Peyer's patch (tissue), 4 donors: ENCODE results near the gene DGCR8. TPM values are rescaled to one million over a fixed set of nuclear protein-coding genes. Genes with fewer than 3 reads are reported as not detected.
"Not testable (repeated sequence)": the region's sequence is repeated elsewhere in the genome, so short reads cannot be mapped to it uniquely, and the experiment has no call there.

Experiments
- DNase-seq, 3 donors: peaks; one replicate each; pipeline ENCODE4 v3.0.0-alpha.2; 2017 to 2019
- H3K27ac ChIP-seq, 4 donors: fragments of 200-600 bp; sonication (generic); one replicate each; pipeline ENCODE4 v1.5.1; 2016 to 2019
- H3K27me3 ChIP-seq, 2 donors: fragments of 200-600 bp; sonication (generic); one replicate each; pipeline ENCODE4 v1.5.1; 2019
- H3K36me3 ChIP-seq, 3 donors: fragments of 200-600 bp; sonication (generic); one replicate each; pipeline ENCODE4 v1.5.1; 2016 to 2019
- H3K4me1 ChIP-seq, 4 donors: fragments of 200-600 bp; sonication (generic); one replicate each; pipeline ENCODE4 v1.5.1; 2016 to 2019
- H3K4me3 ChIP-seq, 4 donors: fragments of 200-600 bp; sonication (generic); 1 replicate in 3 of 4; 2 replicates in 1 of 4; pipeline ENCODE4 v1.5.1; 2016 to 2019; ENCODE audit warnings: mild to moderate bottlenecking in 1 of 4
- H3K9me3 ChIP-seq, 4 donors: fragments of 200-600 bp; sonication (generic); one replicate each; pipeline ENCODE4 v1.5.1; 2016 to 2019; ENCODE audit warnings: mild to moderate bottlenecking in 1 of 4
- CTCF ChIP-seq, 6 experiments: fragments of 450-650 bp in 4 of 6; fragments of 200-600 bp in 2 of 6; sonication (generic) in 1 of 6; IDR thresholded peaks; one replicate each; pipeline ENCODE4 v1.5.1; 2017 to 2019; ENCODE audit warnings: antibody characterized with exemption in 6 of 6, mild to moderate bottlenecking in 3 of 6, moderate library complexity in 1 of 6
- POLR2A ChIP-seq, 2 donors: fragments of 450-650 bp; IDR thresholded peaks; one replicate each; pipeline ENCODE4 v1.5.1; 2017; ENCODE audit warnings: antibody characterized with exemption in 2 of 2, mild to moderate bottlenecking in 2 of 2, moderate library complexity in 2 of 2
- total RNA-seq, 4 donors: library from RNA; depleted of rRNA; stranded (reverse); fragments of >200 nt; gene quantifications; one replicate each; pipeline ENCODE4 v1.1.0, GENCODE V29; 2016

The DGCR8 gene
- total RNA-seq, 4 donors from 2014 or later: 40.6 to 138 (median 64.9) TPM

- peaks cover 0 to 51% (median 0%) of the 10 kb centered on the region in 3 donors for H3K36me3 ChIP-seq
- H3K4me3 ChIP-seq: no peak overlapping the region
- no peaks in the 10 kb centered on the region for H3K4me1 ChIP-seq
- H3K9me3 ChIP-seq: no peaks in the 10 kb centered on the region
- TF ChIP-seq POLR2A (IDR thresholded peaks at IDR 0.05) (no peak), CTCF (IDR thresholded peaks at IDR 0.05) (no peak)
- peak in 1 of 3 donors; percentile 47 for DNase-seq
- no peaks in the 10 kb centered on the region for H3K27me3 ChIP-seq
- H3K27ac ChIP-seq: no peak overlapping the region
Measured at GRCh38 chr22:20063271-20064139, 16.5 kb upstream of the DGCR8 start.

GRCh38 chr22:20064140-20064480, 15.9 kb upstream of the DGCR8 start:
- H3K4me1 ChIP-seq: no peaks in the 10 kb centered on the region
- H3K9me3 ChIP-seq: no peaks in the 10 kb centered on the region
- no peak overlapping the region for H3K4me3 ChIP-seq
- no peak overlapping the region for H3K27ac ChIP-seq
- DNase-seq: peak in 1 of 3 donors; percentile 33
- TF ChIP-seq CTCF (IDR thresholded peaks at IDR 0.05) (no peak), POLR2A (IDR thresholded peaks at IDR 0.05) (no peak)
- H3K27me3 ChIP-seq: no peaks in the 10 kb centered on the region
- H3K36me3 ChIP-seq: peaks cover 0 to 45% (median 0%) of the 10 kb centered on the region in 3 donors

- peaks cover 0 to 41% (median 0%) of the 10 kb centered on the region in 3 donors for H3K36me3 ChIP-seq
- no peaks in the 10 kb centered on the region for H3K9me3 ChIP-seq
- no peak for TF ChIP-seq CTCF (IDR thresholded peaks at IDR 0.05)
- no peak for TF ChIP-seq POLR2A (IDR thresholded peaks at IDR 0.05)
- H3K4me3 ChIP-seq: no peak overlapping the region
- no peaks in the 10 kb centered on the region for H3K27me3 ChIP-seq
- H3K4me1 ChIP-seq: no peaks in the 10 kb centered on the region
- peak in 1 of 3 donors; percentile 29 for DNase-seq
- no peak overlapping the region for H3K27ac ChIP-seq
Measured at GRCh38 chr22:20064545-20065262, 15.3 kb upstream of the DGCR8 start.

- no peak overlapping the region for H3K27ac ChIP-seq
- H3K27me3 ChIP-seq: no peaks in the 10 kb centered on the region
- no peak for TF ChIP-seq POLR2A (IDR thresholded peaks at IDR 0.05)
- no peak for TF ChIP-seq CTCF (IDR thresholded peaks at IDR 0.05)
- peak in 1 of 3 donors; percentile 24 for DNase-seq
- peaks cover 0 to 36% (median 0%) of the 10 kb centered on the region in 3 donors for H3K36me3 ChIP-seq
- no peaks in the 10 kb centered on the region for H3K4me1 ChIP-seq
- H3K9me3 ChIP-seq: no peaks in the 10 kb centered on the region
- no peak overlapping the region for H3K4me3 ChIP-seq
Measured at GRCh38 chr22:20065896-20066616, 14.0 kb upstream of the DGCR8 start.

GRCh38 chr22:20066617-20067383, 13.2 kb upstream of the DGCR8 start:
- H3K27me3 ChIP-seq: no peaks in the 10 kb centered on the region
- H3K36me3 ChIP-seq: peaks cover 0 to 30% (median 0%) of the 10 kb centered on the region in 3 donors
- no peak for TF ChIP-seq CTCF (IDR thresholded peaks at IDR 0.05)
- no peak for TF ChIP-seq POLR2A (IDR thresholded peaks at IDR 0.05)
- H3K4me3 ChIP-seq: no peak overlapping the region
- DNase-seq: peak in 1 of 3 donors; percentile 40
- H3K27ac ChIP-seq: no peak overlapping the region
- no peaks in the 10 kb centered on the region for H3K4me1 ChIP-seq
- no peaks in the 10 kb centered on the region for H3K9me3 ChIP-seq

- H3K9me3 ChIP-seq, H3K4me1 ChIP-seq, H3K27me3 ChIP-seq, H3K4me3 ChIP-seq, DNase-seq, H3K27ac ChIP-seq: not testable (repeated sequence)
- peaks cover 0 to 25% (median 0%) of the 10 kb centered on the region in 3 donors for H3K36me3 ChIP-seq
Measured at GRCh38 chr22:20067384-20067682, 12.7 kb upstream of the DGCR8 start.
